ENCODE data around the gene USP24. TPM values are rescaled to one million over a fixed set of nuclear protein-coding genes. Genes with fewer than 3 reads are reported as not detected.

USP24 gene
- total and polyA plus RNA-seq, 2 donors (not counting 3 experiments of a cell fraction or from before 2014, with no cell fraction given): 8.2 to 30.0 TPM

- Histone ChIP-seq H3K36me3 (ENCODE audit: control insufficient read depth in 2 of 2, extremely low read depth in 1 of 2, insufficient read depth in 2 of 2, low read length in 2 of 2) (no peaks in the 10 kb centered on the region), H3K9me3 (replicated peaks; ENCODE audit: control insufficient read depth, insufficient read depth, low read length) (no peaks in the 10 kb centered on the region), H3K79me2 (ENCODE audit: control insufficient read depth, insufficient read depth, low read length) (no peaks in the 10 kb centered on the region), H3K9ac (replicated peaks; ENCODE audit: extremely low read depth, insufficient read depth, low read length) (no peak overlapping the region), H3K27ac (ENCODE audit: insufficient read depth, low read depth, low read length) (no peak overlapping the region), H4K20me1 (replicated peaks; ENCODE audit: control insufficient read depth, extremely low read depth, insufficient read depth, low read length) (no peaks in the 10 kb centered on the region), H2AFZ (ENCODE audit: low read depth, low read length) (no peak overlapping the region), H3K27me3 (ENCODE audit: control insufficient read depth in 2 of 2, insufficient read depth in 2 of 2, low read length in 2 of 2) (peaks cover 0 to 3% of the 10 kb centered on the region in 2 experiments), H3K4me3 (replicated peaks in 1 of 3; ENCODE audit: insufficient read depth in 1 of 3, low read depth in 1 of 3, low read length in 3 of 3) (no peak overlapping the region), H3K4me2 (ENCODE audit: insufficient read depth, low read length) (no peak overlapping the region), H3K4me1 (ENCODE audit: control insufficient read depth, extremely low read depth, insufficient read depth, low read length) (no peaks in the 10 kb centered on the region), H3K9me1 (replicated peaks; ENCODE audit: control insufficient read depth, extremely low read depth, insufficient read depth, low read length) (no peaks in the 10 kb centered on the region)
- TF ChIP-seq POLR2AphosphoS5 (IDR thresholded peaks at IDR 0.05; ENCODE audit: insufficient read depth, low read depth, low read length) (no peak), GATA2 (IDR thresholded peaks at IDR 0.05; ENCODE audit: insufficient read depth, insufficient read length, low read depth, low read length) (no peak), POLR2A (IDR thresholded peaks at IDR 0.05; ENCODE audit: low read depth, low read length) (no peak), CTCF (IDR thresholded peaks at IDR 0.05; ENCODE audit: extremely low read depth in 1 of 2, insufficient read depth in 1 of 2, low read depth in 1 of 2, low read length in 2 of 2) (no peak), FOS (IDR thresholded peaks at IDR 0.05; ENCODE audit: borderline replicate concordance, insufficient read depth, low read length) (no peak), EZH2 (IDR thresholded peaks at IDR 0.05; ENCODE audit: borderline replicate concordance, low read depth, low read length, severe bottlenecking) (no peak)
- TF ChIP-seq, protein P1, sequence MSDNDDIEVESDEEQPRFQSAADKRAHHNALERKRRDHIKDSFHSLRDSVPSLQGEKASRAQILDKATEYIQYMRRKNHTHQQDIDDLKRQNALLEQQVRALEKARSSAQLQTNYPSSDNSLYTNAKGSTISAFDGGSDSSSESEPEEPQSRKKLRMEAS (IDR thresholded peaks at IDR 0.05; ENCODE audit: insufficient read depth, insufficient read length): no peak
- CTCF ChIA-PET: interaction anchor here (1.3 to 1.9 kb wide), 2 partner anchors 10 to 18 kb away, joined by 3 to 5 read pairs; no protein-coding TSS in a partner anchor
- DNase-seq (ENCODE audit: low read depth, low spot score) (no peak), FAIRE-seq (no peak)
- POLR2A ChIA-PET: no interaction called here
- intact Hi-C loops (cut with micrococcal nuclease) (no loop called here), dilution Hi-C loops (cut with MboI; ENCODE audit: extremely low pct_ligation_motif_present, low sequenced_read_pairs) (no loop called here)
- no TSS peak for BruUV-seq (replicated peaks)
Measured at GRCh38 chr1:55245781-55246180, 30.6 kb upstream of the USP24 start.

All from endothelial cell of umbilical vein (primary cell).